ENCODE data around the gene FAM118A.

GRCh38 chr22:45298934-45299505, 10.7 kb upstream of the FAM118A start:
- TF ChIP-seq CTCF (conservative IDR thresholded peaks at IDR 0.05; ENCODE audit: low read depth in 2 of 2): no peak
- no peak for TF ChIP-seq EZH2 (IDR thresholded peaks at IDR 0.05; ENCODE audit: low read depth, unreplicated experiment)
- TF ChIP-seq POLR2AphosphoS5 (IDR thresholded peaks at IDR 0.05; ENCODE audit: low read depth): no peak
- no peak for TF ChIP-seq EZH2phosphoT487 (IDR thresholded peaks at IDR 0.05; ENCODE audit: unreplicated experiment)
- no peak for TF ChIP-seq REST (IDR thresholded peaks at IDR 0.05; ENCODE audit: unreplicated experiment)
